ENCODE data around the gene CZIB. TPM values are rescaled to one million over a fixed set of nuclear protein-coding genes. Genes with fewer than 3 reads are reported as not detected.

Gene CZIB
- total RNA-seq, 1 experiment from 2014 or later: 42.6 TPM

DNA sequence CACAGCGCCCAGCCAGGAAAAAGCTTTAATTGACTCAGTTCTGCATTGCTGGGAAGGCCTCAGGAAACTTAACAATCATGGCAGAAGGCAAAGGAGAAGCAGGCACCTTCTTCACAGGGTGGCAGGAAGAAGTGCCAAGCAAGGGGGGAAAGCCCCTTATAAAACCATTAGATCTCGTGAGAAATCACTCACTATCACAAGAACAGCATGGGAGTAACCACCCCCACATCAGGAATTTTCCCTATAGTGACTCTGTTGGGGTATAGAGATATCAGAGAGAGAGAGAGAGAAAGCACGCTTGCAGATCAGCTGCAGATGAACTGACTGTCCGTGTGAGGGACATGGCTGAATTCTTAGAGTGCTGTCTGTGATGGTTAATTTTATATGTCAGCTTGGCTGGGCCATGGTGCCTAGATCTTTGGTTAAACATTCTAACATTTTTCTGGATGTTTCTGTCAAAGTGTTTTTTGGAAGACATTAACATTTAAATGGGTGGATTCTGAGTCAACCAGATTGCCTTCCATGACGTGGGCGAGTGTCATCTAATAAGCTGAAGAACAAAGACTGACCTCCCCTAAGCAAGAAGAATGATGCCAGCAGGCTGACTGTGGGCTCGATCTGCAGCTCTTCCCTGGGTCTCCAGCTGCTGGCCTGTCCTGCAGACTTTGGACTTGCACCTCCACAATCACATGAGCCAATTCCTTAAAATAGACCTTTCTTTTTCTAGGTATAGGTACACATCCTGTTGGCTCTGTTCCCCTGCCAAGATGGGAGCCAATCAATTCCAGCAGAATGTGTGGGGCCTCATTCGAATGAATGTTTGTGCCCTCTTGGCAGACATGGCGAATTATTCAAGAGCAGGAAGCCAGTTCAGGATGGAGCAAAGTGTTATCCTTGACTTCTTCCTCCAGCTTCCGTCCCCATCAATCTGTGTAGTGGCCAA lies 45.2 kb downstream of the CZIB start:
- CTCF ChIA-PET: no interaction called here
- BruUV-seq (replicated peaks): no TSS peak
- H3K27me3 ChIP-seq (replicated peaks; ENCODE audit: control insufficient read depth, insufficient read depth, low read length): no peaks in the 10 kb centered on the region
- H3K27ac Mint-ChIP-seq (ENCODE audit: unreplicated experiment): no peak overlapping the region
- H3K4me3 Mint-ChIP-seq (ENCODE audit: unreplicated experiment): no peak overlapping the region
- no peaks in the 10 kb centered on the region for H3K9me3 Mint-ChIP-seq (ENCODE audit: unreplicated experiment)
- H3K4me1 Mint-ChIP-seq (ENCODE audit: low read depth, unreplicated experiment): peaks cover 18% of the 10 kb centered on the region
- no peaks in the 10 kb centered on the region for H3K36me3 ChIP-seq (ENCODE audit: control insufficient read depth, insufficient read depth, low read length)
- H3K4me3 ChIP-seq (ENCODE audit: low read depth, low read length): no peak overlapping the region
- H3K4me1 ChIP-seq: 0 out of 2 replicates have a peak, but pooled peaks cover 4% of the 10 kb centered on the region
- no peak for DNase-seq
- intact Hi-C loops (cut with micrococcal nuclease; ENCODE audit: unreplicated experiment): loop anchor here (5.0 kb wide), 1 partner anchor 268 kb away; no protein-coding TSS in a partner anchor
- H3K9me3 ChIP-seq: no peaks in the 10 kb centered on the region
- POLR2A ChIA-PET: no interaction called here
- H3K36me3 Mint-ChIP-seq (ENCODE audit: insufficient read depth, unreplicated experiment): no peaks in the 10 kb centered on the region
- TF ChIP-seq, protein P1, sequence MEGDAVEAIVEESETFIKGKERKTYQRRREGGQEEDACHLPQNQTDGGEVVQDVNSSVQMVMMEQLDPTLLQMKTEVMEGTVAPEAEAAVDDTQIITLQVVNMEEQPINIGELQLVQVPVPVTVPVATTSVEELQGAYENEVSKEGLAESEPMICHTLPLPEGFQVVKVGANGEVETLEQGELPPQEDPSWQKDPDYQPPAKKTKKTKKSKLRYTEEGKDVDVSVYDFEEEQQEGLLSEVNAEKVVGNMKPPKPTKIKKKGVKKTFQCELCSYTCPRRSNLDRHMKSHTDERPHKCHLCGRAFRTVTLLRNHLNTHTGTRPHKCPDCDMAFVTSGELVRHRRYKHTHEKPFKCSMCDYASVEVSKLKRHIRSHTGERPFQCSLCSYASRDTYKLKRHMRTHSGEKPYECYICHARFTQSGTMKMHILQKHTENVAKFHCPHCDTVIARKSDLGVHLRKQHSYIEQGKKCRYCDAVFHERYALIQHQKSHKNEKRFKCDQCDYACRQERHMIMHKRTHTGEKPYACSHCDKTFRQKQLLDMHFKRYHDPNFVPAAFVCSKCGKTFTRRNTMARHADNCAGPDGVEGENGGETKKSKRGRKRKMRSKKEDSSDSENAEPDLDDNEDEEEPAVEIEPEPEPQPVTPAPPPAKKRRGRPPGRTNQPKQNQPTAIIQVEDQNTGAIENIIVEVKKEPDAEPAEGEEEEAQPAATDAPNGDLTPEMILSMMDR (IDR thresholded peaks at IDR 0.05; ENCODE audit: insufficient read depth in 1 of 2, low read depth in 1 of 2, low read length in 1 of 2, severe bottlenecking in 1 of 2, unreplicated experiment in 1 of 2): no peak
- H3K27me3 Mint-ChIP-seq (ENCODE audit: insufficient read depth, unreplicated experiment): no peaks in the 10 kb centered on the region

DNA sequence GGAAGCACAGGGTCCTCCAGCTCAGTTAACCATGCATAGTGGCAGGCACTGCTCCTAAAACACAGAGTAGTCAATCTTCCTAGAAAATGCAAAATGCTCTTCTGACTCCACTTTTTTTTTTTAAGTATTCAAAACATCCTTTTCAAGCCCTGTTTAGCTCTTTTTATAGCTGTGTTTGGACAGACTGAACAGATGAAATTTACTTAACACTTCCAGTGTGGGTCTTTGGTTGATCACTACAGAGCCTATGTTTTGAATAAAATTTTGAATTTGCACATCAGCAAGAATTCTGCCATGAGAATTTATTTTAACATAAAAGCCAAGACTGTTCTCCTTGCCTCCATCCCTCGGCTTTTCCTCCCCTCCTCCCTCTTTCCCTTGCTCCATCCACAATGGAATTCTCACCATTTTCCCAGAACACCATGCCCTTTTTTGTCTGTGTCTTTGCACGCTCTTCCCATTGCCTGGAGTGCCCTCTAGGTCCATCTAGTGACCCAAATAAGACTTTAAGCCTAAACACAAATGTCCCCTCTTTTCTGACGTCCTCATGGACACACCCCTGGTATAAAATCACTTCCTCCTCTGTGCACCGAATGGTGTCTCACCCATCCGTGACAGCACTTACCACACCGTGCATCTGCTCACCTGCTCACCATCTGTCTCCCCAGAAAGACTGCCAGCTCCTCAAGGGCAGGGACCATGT lies 47.9 kb downstream of the CZIB start:
- ChIA-PET CTCF (no interaction called here), POLR2A (no interaction called here)
- H3K4me1 Mint-ChIP-seq (ENCODE audit: low read depth, unreplicated experiment): peaks cover 18% of the 10 kb centered on the region
- no peak for DNase-seq
- intact Hi-C loops (cut with micrococcal nuclease; ENCODE audit: unreplicated experiment): no loop called here
- H3K36me3 Mint-ChIP-seq (ENCODE audit: insufficient read depth, unreplicated experiment): no peaks in the 10 kb centered on the region
- TF ChIP-seq, protein P1 (IDR thresholded peaks at IDR 0.05; ENCODE audit: insufficient read depth in 1 of 2, low read depth in 1 of 2, low read length in 1 of 2, severe bottlenecking in 1 of 2, unreplicated experiment in 1 of 2): peak in 1 of 2 experiments; percentile 8
- Histone ChIP-seq H3K9me3 (no peaks in the 10 kb centered on the region), H3K36me3 (ENCODE audit: control insufficient read depth, insufficient read depth, low read length) (no peaks in the 10 kb centered on the region), H3K4me1 (no peaks in the 10 kb centered on the region), H3K4me3 (ENCODE audit: low read depth, low read length) (no peak overlapping the region), H3K27me3 (replicated peaks; ENCODE audit: control insufficient read depth, insufficient read depth, low read length) (no peaks in the 10 kb centered on the region)
- BruUV-seq (replicated peaks): no TSS peak
- H3K27me3 Mint-ChIP-seq (ENCODE audit: insufficient read depth, unreplicated experiment): no peaks in the 10 kb centered on the region
- H3K27ac Mint-ChIP-seq (ENCODE audit: unreplicated experiment): no peak overlapping the region
- H3K4me3 Mint-ChIP-seq (ENCODE audit: unreplicated experiment): no peak overlapping the region
- no peaks in the 10 kb centered on the region for H3K9me3 Mint-ChIP-seq (ENCODE audit: unreplicated experiment)

DNA sequence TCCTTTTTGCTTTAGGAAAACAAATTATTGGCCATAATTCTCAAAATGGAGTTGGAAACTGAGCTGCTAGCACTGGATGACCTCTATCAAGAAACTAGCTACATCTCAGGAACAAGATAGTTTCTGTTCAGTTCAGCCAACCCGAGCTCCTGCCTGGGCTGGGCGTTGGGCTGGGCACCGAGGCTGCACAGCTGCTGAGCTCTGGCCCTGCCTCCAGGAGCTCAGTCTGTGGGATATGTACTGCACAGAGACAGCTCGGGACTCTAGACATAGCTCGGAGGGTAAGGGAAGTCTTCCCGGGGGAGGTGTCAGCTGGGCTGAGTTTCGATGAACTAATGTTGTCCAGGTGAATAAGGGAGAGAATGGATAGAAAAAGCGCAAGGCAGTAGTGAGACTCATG lies 53.5 kb downstream of the CZIB start:
- no peaks in the 10 kb centered on the region for H3K9me3 ChIP-seq

More for the DNA sequence above, 53.5 kb downstream of the CZIB start:
- Mint-ChIP-seq H3K36me3 (ENCODE audit: insufficient read depth, unreplicated experiment) (no peaks in the 10 kb centered on the region), H3K9me3 (ENCODE audit: unreplicated experiment) (no peaks in the 10 kb centered on the region), H3K27me3 (ENCODE audit: insufficient read depth, unreplicated experiment) (no peaks in the 10 kb centered on the region), H3K4me3 (ENCODE audit: unreplicated experiment) (no peak overlapping the region), H3K4me1 (ENCODE audit: low read depth, unreplicated experiment) (no peaks in the 10 kb centered on the region), H3K27ac (ENCODE audit: unreplicated experiment) (no peak overlapping the region)
- H3K36me3 ChIP-seq (ENCODE audit: control insufficient read depth, insufficient read depth, low read length): no peaks in the 10 kb centered on the region
- BruUV-seq (replicated peaks): no TSS peak
- H3K4me1 ChIP-seq: no peaks in the 10 kb centered on the region
- intact Hi-C loops (cut with micrococcal nuclease; ENCODE audit: unreplicated experiment): no loop called here
- H3K27me3 ChIP-seq (replicated peaks; ENCODE audit: control insufficient read depth, insufficient read depth, low read length): no peaks in the 10 kb centered on the region
- POLR2A ChIA-PET: no interaction called here
- CTCF ChIA-PET: no interaction called here
- DNase-seq: no peak
- no peak overlapping the region for H3K4me3 ChIP-seq (ENCODE audit: low read depth, low read length)
- TF ChIP-seq, protein P1 (IDR thresholded peaks at IDR 0.05; ENCODE audit: insufficient read depth in 1 of 2, low read depth in 1 of 2, low read length in 1 of 2, severe bottlenecking in 1 of 2, unreplicated experiment in 1 of 2): no peak
